Daoy (cell line): ENCODE data around the gene RNF215. TPM values are rescaled to one million over a fixed set of nuclear protein-coding genes. Genes with fewer than 3 reads are reported as not detected.

Experiments
- DNase-seq: peaks from one replicate; pipeline ENCODE4 v3.0.0-alpha.2; 2015; ENCODE audit warnings: low read depth
- total RNA-seq: library from RNA; depleted of rRNA; stranded (reverse); fragments of >200 nt; shearing (Covaris generic); gene quantifications from 2 replicates; pipeline ENCODE4 v1.2.3, GENCODE V29; 2014; rRNA removed

The RNF215 gene
- total RNA-seq = 9.8 and 19.2 TPM in 2 replicates

DNA sequence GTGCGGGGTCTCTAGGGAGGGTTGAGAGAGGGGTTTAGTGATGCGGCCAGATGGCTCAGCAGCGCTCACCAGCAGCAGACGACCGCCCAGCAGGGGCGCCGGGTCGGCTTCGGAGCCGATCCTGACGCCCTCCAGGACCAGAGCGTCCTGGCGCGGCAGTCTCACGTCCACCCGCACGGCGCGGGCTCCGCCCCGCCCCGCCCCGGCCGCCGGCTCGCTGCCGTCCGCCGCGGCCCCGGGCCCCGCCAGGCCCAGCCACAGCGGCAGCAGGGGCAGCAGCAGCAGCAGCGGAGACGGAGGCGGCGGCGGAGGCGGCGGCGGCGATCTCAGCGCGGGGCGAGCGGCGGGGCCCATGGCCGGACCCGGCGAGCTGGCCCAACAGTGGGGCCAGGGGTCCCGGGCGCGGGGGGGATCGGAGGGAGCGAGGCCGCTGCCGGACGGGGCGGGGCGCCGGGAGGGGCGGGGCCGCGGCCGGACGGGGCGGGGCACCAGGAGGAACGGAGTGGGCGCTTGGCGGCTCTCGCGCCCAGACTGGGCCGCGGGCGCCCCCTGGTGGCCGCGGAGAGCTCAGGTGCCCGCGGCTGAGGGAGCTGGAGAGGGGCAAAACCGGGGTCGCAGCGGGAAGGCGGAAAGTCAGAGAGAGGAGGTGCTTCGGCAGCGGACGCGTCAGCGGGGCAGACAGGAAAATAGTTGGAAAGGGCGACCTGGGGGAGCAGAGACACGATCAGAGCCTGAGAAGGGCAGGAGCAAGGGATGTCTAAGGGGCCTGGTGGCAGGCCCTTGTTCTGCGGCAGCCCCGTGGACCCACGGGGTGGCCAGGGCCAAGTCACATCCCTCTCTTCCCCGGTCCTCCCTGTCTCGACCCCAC, at the start of gene RNF215:
Gene RNF215 (minus strand): TSS at position 452 of the 868 bp plus-strand sequence. CDS start 98 bp downstream, at position 354.
- peak; percentile 87 for DNase-seq

DNA sequence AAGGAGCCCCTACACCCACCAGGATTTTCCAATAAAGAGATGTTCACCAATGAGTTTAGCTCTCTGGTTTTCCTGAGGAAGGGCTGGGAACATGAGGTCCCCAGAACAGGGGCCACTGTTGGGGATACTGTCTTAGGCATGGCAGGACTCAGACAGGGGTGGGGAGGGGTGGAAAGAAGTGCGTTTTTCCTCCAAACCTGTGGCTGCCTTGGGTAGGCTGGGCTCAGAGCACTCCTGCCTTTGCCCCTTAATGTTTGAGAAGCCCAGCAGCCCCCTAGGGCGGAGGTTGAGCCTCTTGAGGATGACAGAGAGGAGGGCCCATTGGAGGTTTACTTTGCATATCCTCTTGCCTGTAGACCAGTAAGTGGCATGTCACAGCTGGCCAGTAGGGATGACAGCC, 49.0 kb upstream of the RNF215 start:
- DNase-seq = no peak

DNA sequence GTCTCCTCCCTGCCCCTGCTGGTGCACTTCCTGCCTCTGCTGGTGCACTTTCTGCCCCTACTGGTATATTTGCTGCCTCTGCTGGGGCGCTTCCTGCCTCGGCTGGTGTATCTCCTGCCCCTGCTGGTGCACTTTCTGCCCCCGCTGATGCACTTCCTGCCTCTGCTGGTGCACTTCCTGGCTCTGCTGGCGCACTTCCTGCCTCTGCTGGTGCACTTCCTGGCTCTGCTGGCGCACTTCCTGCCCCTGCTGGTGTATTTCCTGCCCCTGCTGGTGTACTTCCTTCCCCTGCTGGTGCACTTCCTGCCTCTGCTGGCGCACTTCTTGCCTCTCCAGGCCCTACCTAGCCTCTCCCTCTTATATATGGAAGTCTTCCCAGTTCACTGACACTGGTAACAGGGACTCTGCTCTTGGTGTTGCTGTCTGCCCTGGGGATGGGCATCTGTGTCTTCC, 48.5 kb upstream of the RNF215 start:
- DNase-seq = no peak

DNA sequence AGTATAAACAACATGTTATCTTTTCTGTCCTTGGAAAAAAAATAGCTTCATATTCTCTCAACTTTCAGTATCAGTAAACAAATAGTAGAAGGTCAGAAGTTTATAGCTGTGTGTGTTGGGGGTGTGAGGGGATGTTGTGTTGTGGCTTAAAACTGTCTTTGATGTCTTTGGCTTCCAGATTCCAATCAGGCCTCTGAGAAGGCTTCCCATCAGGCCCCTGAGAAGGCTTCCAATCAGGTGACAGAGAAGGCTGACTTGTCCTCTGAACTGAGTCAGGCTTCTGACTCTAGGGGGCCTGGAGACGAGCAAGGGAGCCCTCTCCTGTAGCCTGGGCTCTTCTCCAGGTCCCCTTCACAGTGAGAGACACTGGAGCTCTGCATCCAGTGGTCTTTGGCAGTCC, 47.6 kb upstream of the RNF215 start:
- no peak for DNase-seq

DNA sequence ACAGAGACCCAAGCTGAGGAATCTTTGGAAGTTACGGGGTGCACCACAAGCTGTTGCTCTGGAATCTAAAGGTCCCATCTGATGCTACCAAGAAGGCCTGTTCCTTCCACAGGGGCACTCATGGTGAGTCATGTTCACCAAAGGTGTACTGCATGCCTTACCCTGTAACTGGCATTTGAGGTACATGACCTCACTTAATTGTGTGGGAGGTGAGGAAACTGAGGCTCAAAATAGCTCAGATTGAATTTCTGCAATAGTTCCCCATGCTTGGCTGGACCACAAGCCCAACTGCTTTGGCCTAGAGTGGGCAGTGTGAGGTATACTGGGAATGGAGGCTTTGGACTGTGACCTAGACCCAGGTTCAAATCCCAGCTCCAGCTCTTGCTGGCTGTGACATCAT, 46.6 kb upstream of the RNF215 start:
- no peak for DNase-seq

DNA sequence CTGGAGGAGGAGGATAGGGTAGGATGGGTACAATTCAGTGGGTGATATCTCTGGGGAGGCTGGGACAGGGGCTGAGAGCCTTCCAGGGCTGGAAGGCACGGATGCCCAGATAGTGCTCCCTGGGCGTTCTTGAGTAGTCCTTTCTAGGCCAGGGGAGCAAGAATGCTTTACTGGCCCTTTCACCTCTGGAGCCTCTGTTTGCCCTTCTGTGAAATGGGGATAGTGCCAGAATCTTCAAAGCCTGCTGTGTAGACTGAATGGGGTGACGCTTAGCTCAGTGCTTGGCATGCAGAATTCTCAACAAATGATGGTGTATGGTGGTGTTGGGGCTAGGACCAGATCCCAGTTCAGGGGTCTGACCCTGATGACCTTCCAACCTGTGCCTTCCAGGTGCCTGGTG, 46.0 kb upstream of the RNF215 start:
- no peak for DNase-seq

GRCh38 chr22:30432520-30432919, 45.3 kb upstream of the RNF215 start:
- DNase-seq = no peak

- DNase-seq = no peak
Measured at GRCh38 chr22:30432096-30432495, 44.9 kb upstream of the RNF215 start.

- no peak for DNase-seq
Measured at GRCh38 chr22:30430933-30431332, 43.7 kb upstream of the RNF215 start.

GRCh38 chr22:30429887-30430286, 42.7 kb upstream of the RNF215 start:
- no peak for DNase-seq

- no peak for DNase-seq
Measured at GRCh38 chr22:30427871-30428270, 40.7 kb upstream of the RNF215 start.

- DNase-seq = peak; percentile 88
Measured at GRCh38 chr22:30426388-30427353, 39.5 kb upstream of the RNF215 start.

DNA sequence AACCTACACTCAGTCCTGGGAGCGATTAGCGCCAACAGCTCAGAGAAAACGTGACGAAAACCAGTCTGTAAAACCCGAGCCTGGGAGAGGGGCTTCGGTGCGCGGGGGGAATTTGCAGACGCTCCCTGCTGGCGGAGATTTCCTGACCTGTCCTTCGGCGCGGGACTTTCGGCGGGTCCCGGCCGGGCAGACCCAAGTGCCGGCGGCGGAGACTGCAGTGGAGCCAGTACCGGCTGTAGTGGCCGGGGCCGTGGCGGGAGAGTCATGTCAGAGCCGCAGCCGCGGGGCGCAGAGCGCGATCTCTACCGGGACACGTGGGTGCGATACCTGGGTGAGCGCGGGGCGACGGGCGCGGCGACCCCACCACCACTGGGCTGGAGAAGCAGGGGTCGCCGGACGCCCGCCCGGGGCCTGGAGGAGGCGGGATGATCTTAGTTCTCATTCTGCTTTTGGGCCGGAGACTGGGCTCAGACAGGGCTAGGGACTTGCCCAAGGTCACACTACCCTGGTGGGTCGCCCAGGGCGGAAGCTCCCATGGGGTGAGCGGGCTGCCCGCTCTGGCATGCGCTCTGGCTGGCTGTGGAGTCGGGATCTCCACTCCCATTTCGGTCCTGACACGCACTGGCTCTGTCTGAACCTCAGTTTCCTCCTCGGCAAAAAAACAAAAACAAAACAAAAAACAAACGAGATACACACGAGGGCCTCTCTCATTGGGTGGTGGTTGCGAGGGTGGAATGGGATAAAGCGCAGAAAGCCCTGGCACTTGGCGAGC, 38.6 kb upstream of the RNF215 start, which contains the start of gene MTFP1:
Gene MTFP1 (plus strand): TSS at position 153 of the 772 bp plus-strand sequence. CDS start 112 bp downstream, at position 265.
- peak; percentile 74 for DNase-seq

- no peak for DNase-seq
Measured at GRCh38 chr22:30425327-30425615, 38.1 kb upstream of the RNF215 start.

DNA sequence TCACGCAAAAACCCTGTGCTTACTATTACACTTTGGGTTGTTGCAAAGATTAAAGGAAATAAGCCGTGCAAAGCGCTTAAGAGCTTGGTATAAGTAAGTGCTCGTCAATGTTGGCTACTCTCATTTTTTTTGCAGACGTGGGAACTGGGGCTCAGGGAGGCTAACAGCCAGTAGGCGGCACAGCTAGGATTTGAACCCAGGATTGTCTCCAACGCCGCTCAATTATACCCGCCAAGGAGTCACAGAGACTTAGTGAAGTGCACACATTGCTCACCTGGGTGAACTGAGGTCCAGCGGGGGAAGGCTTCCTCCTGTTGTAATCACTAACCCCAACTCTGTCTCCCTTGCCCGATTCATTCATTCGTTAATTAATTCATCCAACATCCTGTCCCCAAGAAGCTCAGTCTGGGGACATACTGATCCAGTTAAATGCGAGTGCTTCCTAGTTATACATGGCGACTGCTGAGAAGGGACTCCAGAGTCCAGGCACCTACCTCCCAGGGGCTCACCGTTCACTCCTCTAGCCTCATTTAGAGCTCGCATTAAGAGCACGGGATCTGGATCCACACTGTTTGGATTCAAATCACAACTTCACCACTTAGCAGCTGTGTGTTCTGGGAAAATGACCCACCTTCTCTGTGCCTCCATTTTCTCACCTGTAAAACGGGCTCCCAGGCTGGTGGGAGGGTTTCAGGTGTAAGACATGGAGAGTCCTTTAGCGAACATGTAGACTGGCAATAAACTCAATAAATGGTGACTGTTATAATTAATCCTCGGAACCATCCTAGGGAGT, 37.5 kb upstream of the RNF215 start:
- DNase-seq = peak; percentile 48

DNA sequence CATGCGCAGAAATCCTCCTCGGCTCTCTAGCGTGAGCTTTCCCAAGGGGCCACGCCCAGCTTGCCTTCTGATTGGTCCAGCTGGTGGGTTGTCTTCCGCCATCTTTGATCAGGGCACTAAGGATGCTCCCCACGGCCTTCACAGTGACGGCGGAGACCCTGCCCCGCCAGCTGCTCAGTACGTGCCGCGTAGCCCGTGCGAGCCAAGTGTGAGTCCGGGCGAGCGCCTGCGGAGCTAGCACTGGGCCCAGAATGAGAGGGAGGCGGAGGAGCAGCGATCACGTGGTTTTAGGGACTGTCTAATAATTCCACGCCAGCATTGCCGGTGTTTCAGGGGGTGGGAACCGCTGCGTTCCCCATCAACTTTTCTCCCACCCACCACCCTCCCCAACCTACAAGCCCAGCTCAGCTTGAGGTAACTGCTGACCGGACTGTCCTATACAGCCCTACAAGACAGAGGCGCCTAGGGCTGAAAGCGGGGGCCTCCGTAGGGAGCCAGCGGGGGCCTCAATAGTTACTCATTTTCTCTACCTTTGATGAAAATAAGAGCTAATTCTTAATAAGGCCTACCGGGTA, 36.8 kb upstream of the RNF215 start:
- DNase-seq = peak; percentile 100

DNA sequence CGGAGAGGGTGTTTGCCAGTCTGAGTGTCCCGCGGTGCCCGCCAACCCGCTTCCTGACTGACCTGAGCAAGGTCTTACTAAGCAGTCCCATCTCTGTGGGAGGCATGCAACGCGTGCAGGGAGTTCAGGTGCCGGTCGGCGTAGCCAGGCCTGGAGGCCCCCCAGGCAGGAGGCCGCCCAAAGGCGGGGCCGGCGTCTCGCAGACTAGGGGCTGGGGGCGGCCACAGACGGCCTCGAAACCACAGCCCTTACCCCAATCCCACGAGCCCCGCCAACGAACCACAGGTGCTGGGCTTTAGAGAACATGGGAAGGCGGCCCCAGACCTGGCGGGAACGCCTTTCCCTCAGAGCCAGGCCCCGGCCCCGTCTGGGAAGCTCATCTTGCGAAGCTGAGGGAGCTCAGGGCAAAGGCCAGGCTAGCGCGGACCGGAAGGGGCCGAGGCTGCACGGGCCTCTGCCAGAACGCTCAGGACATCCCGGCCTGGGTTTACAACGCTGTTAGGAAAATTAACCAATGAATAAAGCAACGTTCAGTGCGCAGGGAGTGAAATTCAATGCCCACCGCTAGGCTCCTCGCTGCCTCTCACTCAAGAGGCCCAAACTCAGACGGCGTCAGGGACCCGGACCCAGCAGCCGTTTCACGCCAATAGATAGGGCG, 36.2 kb upstream of the RNF215 start:
- peak; percentile 93 for DNase-seq

DNA sequence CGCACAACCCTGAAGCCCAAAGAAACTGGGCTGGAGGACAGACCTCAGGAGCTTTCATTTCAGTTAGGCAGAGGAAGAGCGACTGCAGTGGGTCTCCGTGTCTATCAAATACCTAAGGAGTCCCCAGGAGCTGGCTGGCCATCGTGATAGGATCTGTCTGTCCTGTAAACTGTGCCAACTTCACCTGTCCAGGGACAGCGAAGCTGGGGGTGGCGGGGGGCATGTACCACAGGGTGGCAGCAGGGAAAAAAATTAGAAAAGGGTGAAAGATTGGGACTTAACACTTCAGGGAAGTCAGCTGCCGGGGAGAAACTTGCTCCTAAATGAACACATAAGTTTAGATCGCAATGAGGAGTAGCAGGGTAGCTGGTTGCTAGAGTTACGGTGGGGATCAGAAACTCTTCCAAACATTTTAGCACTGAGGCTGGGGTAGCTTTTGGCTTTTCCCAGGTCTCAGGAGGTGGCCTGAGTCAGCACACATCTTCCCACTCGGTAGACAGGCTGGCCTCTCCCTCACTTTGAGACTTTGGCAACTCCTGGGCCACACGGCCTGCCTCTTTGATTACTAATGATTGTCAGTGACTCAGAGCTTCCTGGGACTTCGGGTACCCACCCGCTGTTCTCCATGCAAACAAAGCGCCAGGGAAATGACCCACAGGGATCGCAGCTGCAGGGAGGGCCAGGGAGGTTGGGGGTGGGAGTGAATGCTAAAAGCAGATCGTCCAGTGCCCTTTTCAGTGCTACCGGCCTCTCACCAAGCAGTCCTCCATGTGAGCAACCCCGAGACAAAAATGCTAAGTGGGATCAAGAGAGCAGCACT, 35.5 kb upstream of the RNF215 start:
- peak; percentile 97 for DNase-seq
